Measurements from ENCODE around the gene CDH8. TPM values are rescaled to one million over a fixed set of nuclear protein-coding genes. Genes with fewer than 3 reads are reported as not detected.

The CDH8 gene
- total and polyA plus RNA-seq, 4 donors = 0.09 TPM; not detected in 3

DNA sequence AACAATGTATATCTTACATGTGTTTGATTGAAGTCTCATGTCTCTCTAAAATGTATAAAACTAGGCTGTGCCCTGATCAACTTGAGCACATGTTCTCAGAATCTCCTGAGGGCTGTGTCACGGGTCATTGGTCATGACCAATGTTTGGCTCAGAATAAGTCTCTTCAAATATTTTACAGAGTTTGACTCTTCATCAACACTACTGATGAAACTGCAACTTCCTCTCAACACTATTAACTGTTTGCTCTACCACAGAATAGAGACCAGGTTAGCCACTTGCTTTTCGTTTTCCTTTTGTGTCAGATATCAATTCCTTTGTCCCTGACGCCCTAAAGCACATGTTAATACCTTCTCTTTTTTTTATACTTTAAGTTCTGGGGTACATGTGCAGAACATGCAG is 358.1 kb downstream of the CDH8 start:
- DNase-seq (ENCODE audit: low spot score) = no peak
- no peaks in the 10 kb centered on the region for H3K4me1 ChIP-seq (ENCODE audit: control insufficient read depth in 4 of 4, insufficient read depth in 4 of 4, low read length in 3 of 4)
- H3K27ac ChIP-seq (ENCODE audit: low read depth in 1 of 2, low read length in 2 of 2) = no peak overlapping the region
- H3K4me3 ChIP-seq (ENCODE audit: low read depth in 1 of 3, low read length in 3 of 3) = no peak overlapping the region
- no peak overlapping the region for H3K9ac ChIP-seq (ENCODE audit: low read depth in 1 of 2, low read length in 2 of 2)
- H3K36me3 ChIP-seq (ENCODE audit: control insufficient read depth in 4 of 4, insufficient read depth in 3 of 4, low read depth in 1 of 4, low read length in 3 of 4) = no peaks in the 10 kb centered on the region
- 60% methylated on average over 3 of the region's 3 CpGs for WGBS
- no peaks in the 10 kb centered on the region for H3K27me3 ChIP-seq (ENCODE audit: control insufficient read depth in 4 of 4, insufficient read depth in 4 of 4, low read length in 3 of 4)
- no peaks in the 10 kb centered on the region for H3K9me3 ChIP-seq (ENCODE audit: control insufficient read depth in 4 of 4, low read length in 3 of 4)
- TF ChIP-seq ATF3 (IDR thresholded peaks at IDR 0.05) = no peak
- no peak for TF ChIP-seq FOXA1 (IDR thresholded peaks at IDR 0.05)
- TF ChIP-seq CTCF (IDR thresholded peaks at IDR 0.05; ENCODE audit: low read depth, low read length, missing input control) = no peak
- no peak for TF ChIP-seq SP1 (IDR thresholded peaks at IDR 0.05)
- TF ChIP-seq RAD21 (IDR thresholded peaks at IDR 0.05) = no peak
- TF ChIP-seq YY1 (IDR thresholded peaks at IDR 0.05) = no peak
- no peak for TF ChIP-seq HNF4A (conservative IDR thresholded peaks at IDR 0.05)
- no peak for TF ChIP-seq HNF4G (IDR thresholded peaks at IDR 0.05)

GRCh38 chr16:61677776-61678175 is 358.5 kb downstream of the CDH8 start:
- no peak for DNase-seq (ENCODE audit: low spot score)
- WGBS = 29% methylated on average over 5 of the region's 5 CpGs
- H3K36me3 ChIP-seq (ENCODE audit: control insufficient read depth in 4 of 4, insufficient read depth in 3 of 4, low read depth in 1 of 4, low read length in 3 of 4) = no peaks in the 10 kb centered on the region

GRCh38 chr16:61676740-61677139 is 359.5 kb downstream of the CDH8 start:
- Histone ChIP-seq H3K36me3 (ENCODE audit: control insufficient read depth in 4 of 4, insufficient read depth in 3 of 4, low read depth in 1 of 4, low read length in 3 of 4) (no peaks in the 10 kb centered on the region), H3K27ac (ENCODE audit: low read depth in 1 of 2, low read length in 2 of 2) (no peak overlapping the region), H3K9ac (ENCODE audit: low read depth in 1 of 2, low read length in 2 of 2) (no peak overlapping the region), H3K4me1 (ENCODE audit: control insufficient read depth in 4 of 4, insufficient read depth in 4 of 4, low read length in 3 of 4) (no peaks in the 10 kb centered on the region), H3K27me3 (ENCODE audit: control insufficient read depth in 4 of 4, insufficient read depth in 4 of 4, low read length in 3 of 4) (no peaks in the 10 kb centered on the region), H3K4me3 (ENCODE audit: low read depth in 1 of 3, low read length in 3 of 3) (no peak overlapping the region), H3K9me3 (ENCODE audit: control insufficient read depth in 4 of 4, low read length in 3 of 4) (no peaks in the 10 kb centered on the region)
- WGBS = 81% methylated on average over 2 of the region's 2 CpGs
- DNase-seq (ENCODE audit: low spot score) = no peak
- TF ChIP-seq, protein P1, sequence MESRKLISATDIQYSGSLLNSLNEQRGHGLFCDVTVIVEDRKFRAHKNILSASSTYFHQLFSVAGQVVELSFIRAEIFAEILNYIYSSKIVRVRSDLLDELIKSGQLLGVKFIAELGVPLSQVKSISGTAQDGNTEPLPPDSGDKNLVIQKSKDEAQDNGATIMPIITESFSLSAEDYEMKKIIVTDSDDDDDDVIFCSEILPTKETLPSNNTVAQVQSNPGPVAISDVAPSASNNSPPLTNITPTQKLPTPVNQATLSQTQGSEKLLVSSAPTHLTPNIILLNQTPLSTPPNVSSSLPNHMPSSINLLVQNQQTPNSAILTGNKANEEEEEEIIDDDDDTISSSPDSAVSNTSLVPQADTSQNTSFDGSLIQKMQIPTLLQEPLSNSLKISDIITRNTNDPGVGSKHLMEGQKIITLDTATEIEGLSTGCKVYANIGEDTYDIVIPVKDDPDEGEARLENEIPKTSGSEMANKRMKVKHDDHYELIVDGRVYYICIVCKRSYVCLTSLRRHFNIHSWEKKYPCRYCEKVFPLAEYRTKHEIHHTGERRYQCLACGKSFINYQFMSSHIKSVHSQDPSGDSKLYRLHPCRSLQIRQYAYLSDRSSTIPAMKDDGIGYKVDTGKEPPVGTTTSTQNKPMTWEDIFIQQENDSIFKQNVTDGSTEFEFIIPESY (IDR thresholded peaks at IDR 0.05) = no peak

More at GRCh38 chr16:61677776-61678175, 358.5 kb downstream of the CDH8 start:
- Histone ChIP-seq H3K4me3 (ENCODE audit: low read depth in 1 of 3, low read length in 3 of 3) (no peak overlapping the region), H3K27ac (ENCODE audit: low read depth in 1 of 2, low read length in 2 of 2) (no peak overlapping the region), H3K9me3 (ENCODE audit: control insufficient read depth in 4 of 4, low read length in 3 of 4) (no peaks in the 10 kb centered on the region), H3K9ac (ENCODE audit: low read depth in 1 of 2, low read length in 2 of 2) (no peak overlapping the region), H3K27me3 (ENCODE audit: control insufficient read depth in 4 of 4, insufficient read depth in 4 of 4, low read length in 3 of 4) (no peaks in the 10 kb centered on the region), H3K4me1 (ENCODE audit: control insufficient read depth in 4 of 4, insufficient read depth in 4 of 4, low read length in 3 of 4) (no peaks in the 10 kb centered on the region)
- TF ChIP-seq, protein P1 (IDR thresholded peaks at IDR 0.05) = no peak
- no peak for TF ChIP-seq FOXA2 (IDR thresholded peaks at IDR 0.05)
- TF ChIP-seq, protein P2, sequence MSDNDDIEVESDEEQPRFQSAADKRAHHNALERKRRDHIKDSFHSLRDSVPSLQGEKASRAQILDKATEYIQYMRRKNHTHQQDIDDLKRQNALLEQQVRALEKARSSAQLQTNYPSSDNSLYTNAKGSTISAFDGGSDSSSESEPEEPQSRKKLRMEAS (IDR thresholded peaks at IDR 0.05) = no peak
